ENCODE results near the gene ENOX1.

ENOX1 gene

DNA sequence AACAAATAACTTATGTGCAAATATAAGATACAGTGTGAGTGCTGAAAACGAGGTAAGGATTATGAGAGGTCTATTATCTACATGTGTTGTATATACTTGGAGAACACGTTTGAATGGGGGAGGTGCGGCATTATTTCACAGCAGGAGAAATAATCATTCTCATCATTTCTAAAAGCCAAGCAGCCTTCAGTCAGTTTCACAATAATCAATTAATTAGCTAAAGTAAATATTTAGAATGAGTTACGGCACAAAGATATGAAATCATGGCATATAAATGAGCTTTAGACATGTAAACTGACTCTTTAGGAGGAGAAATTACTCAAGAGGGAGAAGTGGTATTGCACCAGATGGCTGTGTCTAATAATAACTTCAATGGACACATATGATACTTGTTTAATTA, 396.8 kb downstream of the ENOX1 start:
- Histone ChIP-seq H2BK15ac (ENCODE audit: low read depth, poor library complexity, severe bottlenecking) (no peak overlapping the region), H4K8ac (ENCODE audit: low read length) (no peak overlapping the region), H3K23ac (ENCODE audit: low read length in 2 of 2) (no peak overlapping the region), H3K9ac (ENCODE audit: low read length) (no peak overlapping the region), H3K36me3 (ENCODE audit: control insufficient read depth in 1 of 2, insufficient read depth in 2 of 2, low read depth in 1 of 2, low read length in 2 of 2) (no peaks in the 10 kb centered on the region), H3K4me3 (ENCODE audit: insufficient read depth in 1 of 2, low read depth in 1 of 2, low read length in 2 of 2) (no peak overlapping the region), H3K4ac (ENCODE audit: low read depth in 1 of 2, low read length in 2 of 2) (no peak overlapping the region), H3K27ac (ENCODE audit: low read length, poor library complexity, severe bottlenecking) (no peak overlapping the region), H3K18ac (ENCODE audit: low read depth in 1 of 2, low read length in 2 of 2) (no peak overlapping the region), H3K27me3 (ENCODE audit: control insufficient read depth in 1 of 2, insufficient read depth in 1 of 2, low read length in 2 of 2) (no peaks in the 10 kb centered on the region), H2BK5ac (ENCODE audit: low read depth, low read length, poor library complexity, severe bottlenecking) (no peak overlapping the region), H3K9me3 (ENCODE audit: control insufficient read depth, low read length) (no peaks in the 10 kb centered on the region), H4K91ac (ENCODE audit: low read length) (no peak overlapping the region), H2BK12ac (ENCODE audit: low read length in 2 of 2) (no peak overlapping the region), H3K4me2 (ENCODE audit: low read length, poor library complexity, severe bottlenecking) (no peak overlapping the region), H3K4me1 (ENCODE audit: control insufficient read depth, insufficient read depth, low read depth, low read length) (peaks cover 1% of the 10 kb centered on the region), H3K79me1 (replicated peaks; ENCODE audit: low read length, poor library complexity, severe bottlenecking) (no peaks in the 10 kb centered on the region), H2AFZ (ENCODE audit: low read depth, low read length) (no peak overlapping the region), H2BK120ac (ENCODE audit: low read depth, low read length) (no peak overlapping the region), H3K14ac (ENCODE audit: low read length in 2 of 2) (no peak overlapping the region), H2AK5ac (ENCODE audit: low read length, severe bottlenecking) (peak overlapping the region; percentile 80)
- WGBS: 57% methylated on average over 1 of the region's 4 CpGs
- peak; percentile 57 for DNase-seq

DNA sequence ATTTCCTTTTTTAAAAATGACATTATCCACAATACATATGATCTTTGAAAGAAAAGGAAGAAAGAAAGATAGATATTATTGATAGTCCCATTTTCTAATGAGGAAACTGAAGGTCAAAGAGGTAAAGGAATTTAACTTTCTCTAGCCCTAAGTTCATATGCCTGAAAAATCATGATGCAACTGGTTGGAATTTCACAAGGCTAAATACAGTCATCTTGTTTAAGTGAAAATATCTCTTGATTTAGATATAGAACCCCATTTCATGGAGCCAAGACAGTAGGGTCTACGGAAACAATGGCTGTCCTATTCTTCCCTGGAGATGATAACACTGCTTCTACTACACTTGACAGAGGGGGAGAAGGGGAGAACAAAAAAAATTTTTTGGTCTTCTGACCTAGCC, 397.2 kb downstream of the ENOX1 start:
- Histone ChIP-seq H3K27ac (ENCODE audit: low read length, poor library complexity, severe bottlenecking) (no peak overlapping the region), H4K8ac (ENCODE audit: low read length) (no peak overlapping the region), H3K4ac (ENCODE audit: low read depth in 1 of 2, low read length in 2 of 2) (no peak overlapping the region), H3K9ac (ENCODE audit: low read length) (no peak overlapping the region), H2BK12ac (ENCODE audit: low read length in 2 of 2) (no peak overlapping the region), H3K14ac (ENCODE audit: low read length in 2 of 2) (no peak overlapping the region), H3K36me3 (ENCODE audit: control insufficient read depth in 1 of 2, insufficient read depth in 2 of 2, low read depth in 1 of 2, low read length in 2 of 2) (no peaks in the 10 kb centered on the region), H3K18ac (ENCODE audit: low read depth in 1 of 2, low read length in 2 of 2) (no peak overlapping the region), H3K27me3 (ENCODE audit: control insufficient read depth in 1 of 2, insufficient read depth in 1 of 2, low read length in 2 of 2) (no peaks in the 10 kb centered on the region), H2AK5ac (ENCODE audit: low read length, severe bottlenecking) (no peak overlapping the region), H3K4me3 (ENCODE audit: insufficient read depth in 1 of 2, low read depth in 1 of 2, low read length in 2 of 2) (no peak overlapping the region), H4K91ac (ENCODE audit: low read length) (no peak overlapping the region), H2BK120ac (ENCODE audit: low read depth, low read length) (no peak overlapping the region), H2BK5ac (ENCODE audit: low read depth, low read length, poor library complexity, severe bottlenecking) (no peak overlapping the region), H2BK15ac (ENCODE audit: low read depth, poor library complexity, severe bottlenecking) (no peak overlapping the region), H2AFZ (ENCODE audit: low read depth, low read length) (no peak overlapping the region), H3K79me1 (replicated peaks; ENCODE audit: low read length, poor library complexity, severe bottlenecking) (no peaks in the 10 kb centered on the region), H3K4me2 (ENCODE audit: low read length, poor library complexity, severe bottlenecking) (no peak overlapping the region), H3K23ac (ENCODE audit: low read length in 2 of 2) (no peak overlapping the region), H3K9me3 (ENCODE audit: control insufficient read depth, low read length) (no peaks in the 10 kb centered on the region), H3K4me1 (ENCODE audit: control insufficient read depth, insufficient read depth, low read depth, low read length) (peaks cover 1% of the 10 kb centered on the region)
- DNase-seq: peak; percentile 29
- WGBS: no CpG with 5 or more reads among the region's 1 CpG

DNA sequence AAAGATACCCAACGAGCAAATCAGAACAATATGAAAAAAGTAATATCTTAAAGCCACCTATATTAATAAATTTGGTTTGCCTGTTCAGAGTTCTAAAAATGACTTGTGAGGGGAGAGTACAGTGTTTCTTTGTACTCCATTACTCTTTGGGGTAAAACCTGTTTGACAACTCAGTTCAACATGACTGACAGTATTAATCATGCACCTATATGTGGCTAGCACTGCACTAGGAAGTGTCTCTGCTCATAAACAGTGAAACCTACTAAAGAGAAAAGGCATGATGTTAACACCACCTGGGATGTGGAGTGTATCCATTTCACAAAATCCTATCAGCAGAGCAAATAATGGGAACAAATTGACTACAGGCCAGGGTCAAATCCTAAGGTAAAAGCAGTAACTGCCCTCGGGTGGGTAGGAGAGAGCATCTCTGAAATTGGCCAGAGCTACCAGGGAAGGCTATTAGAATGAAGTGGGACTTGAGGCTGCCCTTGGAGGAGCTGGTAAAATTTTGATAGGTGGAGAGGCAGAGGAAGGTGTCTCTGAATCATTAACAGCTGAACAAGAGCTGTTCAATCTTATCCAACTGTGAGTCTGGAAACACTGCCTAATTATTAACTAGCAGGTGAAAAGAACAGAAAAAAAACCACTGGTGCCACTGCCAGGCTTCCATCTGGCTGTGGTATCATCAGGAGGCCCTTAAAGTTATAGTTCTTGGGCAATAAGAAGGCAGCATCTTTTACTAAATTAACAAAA, 398.3 kb downstream of the ENOX1 start:
- Histone ChIP-seq H3K36me3 (ENCODE audit: control insufficient read depth in 1 of 2, insufficient read depth in 2 of 2, low read depth in 1 of 2, low read length in 2 of 2) (no peaks in the 10 kb centered on the region), H3K18ac (ENCODE audit: low read depth in 1 of 2, low read length in 2 of 2) (no peak overlapping the region), H4K8ac (ENCODE audit: low read length) (no peak overlapping the region), H2BK15ac (ENCODE audit: low read depth, poor library complexity, severe bottlenecking) (no peak overlapping the region), H2BK12ac (ENCODE audit: low read length in 2 of 2) (no peak overlapping the region), H3K27me3 (ENCODE audit: control insufficient read depth in 1 of 2, insufficient read depth in 1 of 2, low read length in 2 of 2) (no peaks in the 10 kb centered on the region), H2AK5ac (ENCODE audit: low read length, severe bottlenecking) (no peak overlapping the region), H3K9me3 (ENCODE audit: control insufficient read depth, low read length) (no peaks in the 10 kb centered on the region), H3K79me1 (replicated peaks; ENCODE audit: low read length, poor library complexity, severe bottlenecking) (no peaks in the 10 kb centered on the region), H2BK120ac (ENCODE audit: low read depth, low read length) (no peak overlapping the region), H4K91ac (ENCODE audit: low read length) (no peak overlapping the region), H3K14ac (ENCODE audit: low read length in 2 of 2) (no peak overlapping the region), H3K4me1 (ENCODE audit: control insufficient read depth, insufficient read depth, low read depth, low read length) (peaks cover 1% of the 10 kb centered on the region), H3K4ac (ENCODE audit: low read depth in 1 of 2, low read length in 2 of 2) (no peak overlapping the region), H3K4me2 (ENCODE audit: low read length, poor library complexity, severe bottlenecking) (no peak overlapping the region), H3K4me3 (ENCODE audit: insufficient read depth in 1 of 2, low read depth in 1 of 2, low read length in 2 of 2) (no peak overlapping the region), H2AFZ (ENCODE audit: low read depth, low read length) (no peak overlapping the region), H3K9ac (ENCODE audit: low read length) (no peak overlapping the region), H3K23ac (ENCODE audit: low read length in 2 of 2) (no peak overlapping the region), H2BK5ac (ENCODE audit: low read depth, low read length, poor library complexity, severe bottlenecking) (no peak overlapping the region), H3K27ac (ENCODE audit: low read length, poor library complexity, severe bottlenecking) (peak overlapping the region; percentile 62)
- DNase-seq: no peak
- WGBS: 97% methylated on average over 1 of the region's 2 CpGs

DNA sequence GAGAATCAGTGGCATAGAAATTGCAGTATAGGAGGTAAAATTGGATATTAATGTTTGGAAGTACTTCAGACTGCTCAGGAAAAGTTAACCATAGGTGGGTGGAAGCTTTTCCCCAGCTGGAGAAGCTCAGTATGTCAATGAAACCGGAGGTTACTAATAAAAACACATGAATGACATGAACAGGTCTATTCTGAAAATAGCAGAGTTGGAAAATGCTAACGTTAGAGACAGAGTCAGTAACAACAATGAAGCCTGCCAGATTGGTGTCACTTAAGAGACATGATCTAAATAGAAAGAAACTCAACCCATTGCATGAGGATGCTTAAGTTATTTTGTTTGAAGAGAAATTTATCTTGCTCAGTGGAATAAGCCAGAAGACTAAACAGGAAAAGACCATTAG, 398.9 kb downstream of the ENOX1 start:
- no peak overlapping the region for H3K4me3 ChIP-seq (ENCODE audit: insufficient read depth in 1 of 2, low read depth in 1 of 2, low read length in 2 of 2)
- no peak overlapping the region for H4K8ac ChIP-seq (ENCODE audit: low read length)
- no peak overlapping the region for H4K91ac ChIP-seq (ENCODE audit: low read length)
- H2AFZ ChIP-seq (ENCODE audit: low read depth, low read length): no peak overlapping the region
- no peaks in the 10 kb centered on the region for H3K79me1 ChIP-seq (replicated peaks; ENCODE audit: low read length, poor library complexity, severe bottlenecking)
- H3K4me2 ChIP-seq (ENCODE audit: low read length, poor library complexity, severe bottlenecking): no peak overlapping the region
- no peaks in the 10 kb centered on the region for H3K9me3 ChIP-seq (ENCODE audit: control insufficient read depth, low read length)
- no peak overlapping the region for H3K14ac ChIP-seq (ENCODE audit: low read length in 2 of 2)
- no peaks in the 10 kb centered on the region for H3K36me3 ChIP-seq (ENCODE audit: control insufficient read depth in 1 of 2, insufficient read depth in 2 of 2, low read depth in 1 of 2, low read length in 2 of 2)
- H2BK12ac ChIP-seq (ENCODE audit: low read length in 2 of 2): no peak overlapping the region
- H3K4ac ChIP-seq (ENCODE audit: low read depth in 1 of 2, low read length in 2 of 2): no peak overlapping the region
- H3K9ac ChIP-seq (ENCODE audit: low read length): no peak overlapping the region
- H3K18ac ChIP-seq (ENCODE audit: low read depth in 1 of 2, low read length in 2 of 2): no peak overlapping the region
- H2BK5ac ChIP-seq (ENCODE audit: low read depth, low read length, poor library complexity, severe bottlenecking): no peak overlapping the region
- no peak overlapping the region for H2BK120ac ChIP-seq (ENCODE audit: low read depth, low read length)
- WGBS: 86% methylated on average over 2 of the region's 2 CpGs
- no peaks in the 10 kb centered on the region for H3K27me3 ChIP-seq (ENCODE audit: control insufficient read depth in 1 of 2, insufficient read depth in 1 of 2, low read length in 2 of 2)
- H2AK5ac ChIP-seq (ENCODE audit: low read length, severe bottlenecking): peak overlapping the region; percentile 8
- peaks cover 1% of the 10 kb centered on the region for H3K4me1 ChIP-seq (ENCODE audit: control insufficient read depth, insufficient read depth, low read depth, low read length)
- DNase-seq: no peak
- H3K23ac ChIP-seq (ENCODE audit: low read length in 2 of 2): no peak overlapping the region
- H2BK15ac ChIP-seq (ENCODE audit: low read depth, poor library complexity, severe bottlenecking): no peak overlapping the region
- no peak overlapping the region for H3K27ac ChIP-seq (ENCODE audit: low read length, poor library complexity, severe bottlenecking)

All from mesenchymal stem cell (in vitro differentiated cells and primary cell).